GM18502 (cell line): ENCODE data around the gene FBXO30.

Experiments used
- ATAC-seq: cut with Tn5 transposase; IDR thresholded peaks from one replicate; pipeline ENCODE4 v1.9.1; 2021; ENCODE audit warnings: mild to moderate bottlenecking; ENCODE audit not compliant: unreplicated experiment, poor library complexity

Gene FBXO30, protein sequence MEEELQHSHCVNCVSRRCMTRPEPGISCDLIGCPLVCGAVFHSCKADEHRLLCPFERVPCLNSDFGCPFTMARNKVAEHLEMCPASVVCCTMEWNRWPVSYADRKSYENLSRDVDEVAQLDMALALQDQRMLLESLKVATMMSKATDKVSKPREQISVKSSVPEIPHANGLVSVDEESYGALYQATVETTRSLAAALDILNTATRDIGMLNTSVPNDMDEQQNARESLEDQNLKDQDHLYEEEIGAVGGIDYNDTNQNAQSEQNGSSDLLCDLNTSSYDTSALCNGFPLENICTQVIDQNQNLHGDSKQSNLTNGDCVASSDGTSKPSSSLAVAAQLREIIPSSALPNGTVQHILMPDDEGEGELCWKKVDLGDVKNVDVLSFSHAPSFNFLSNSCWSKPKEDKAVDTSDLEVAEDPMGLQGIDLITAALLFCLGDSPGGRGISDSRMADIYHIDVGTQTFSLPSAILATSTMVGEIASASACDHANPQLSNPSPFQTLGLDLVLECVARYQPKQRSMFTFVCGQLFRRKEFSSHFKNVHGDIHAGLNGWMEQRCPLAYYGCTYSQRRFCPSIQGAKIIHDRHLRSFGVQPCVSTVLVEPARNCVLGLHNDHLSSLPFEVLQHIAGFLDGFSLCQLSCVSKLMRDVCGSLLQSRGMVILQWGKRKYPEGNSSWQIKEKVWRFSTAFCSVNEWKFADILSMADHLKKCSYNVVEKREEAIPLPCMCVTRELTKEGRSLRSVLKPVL

DNA sequence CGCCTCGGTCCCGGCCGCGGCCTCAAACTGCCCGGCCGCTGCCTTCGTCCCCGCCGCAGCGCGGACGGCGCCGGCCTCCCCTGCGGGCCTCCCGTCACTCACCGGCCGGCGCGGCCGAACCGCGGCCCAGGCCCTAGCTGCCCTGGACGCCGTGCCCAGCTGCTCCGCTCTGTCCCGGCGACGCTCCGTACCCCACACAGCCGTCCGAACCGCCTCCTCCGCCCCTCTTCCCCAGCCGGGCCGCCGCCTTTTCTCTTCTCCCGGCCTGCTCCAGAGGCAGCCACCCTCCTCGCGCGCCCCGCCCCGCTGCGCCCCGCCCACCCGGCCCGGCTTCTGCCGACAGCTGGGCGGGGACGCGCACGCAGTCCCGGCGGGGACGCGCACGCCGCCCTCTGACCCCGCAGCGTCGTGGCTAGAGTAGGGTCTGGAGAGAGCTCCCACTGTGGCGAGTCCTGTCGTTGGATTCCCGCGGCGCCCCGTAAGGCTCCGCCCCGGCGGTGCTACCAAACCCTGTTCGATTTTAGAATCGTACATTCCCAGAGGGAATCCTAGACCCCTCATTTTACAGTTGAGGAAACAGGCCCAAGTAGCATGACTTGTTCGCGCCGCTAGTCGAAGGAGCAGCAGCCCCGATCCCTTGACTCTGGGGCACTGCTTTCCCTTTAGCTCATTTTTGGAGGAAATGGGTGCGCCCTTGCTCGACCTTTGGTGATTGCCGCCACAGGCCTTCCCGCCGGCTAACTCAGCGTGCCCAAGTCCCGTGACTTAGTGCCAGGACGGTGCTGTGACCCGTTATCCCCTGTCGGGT lies at the start of gene FBXO30:
FBXO30 (minus strand) TSS at position 295 of the 808 bp plus-strand sequence. CDS start 8,390 bp downstream, outside the sequence.
- ATAC-seq, result peak; percentile 76

DNA sequence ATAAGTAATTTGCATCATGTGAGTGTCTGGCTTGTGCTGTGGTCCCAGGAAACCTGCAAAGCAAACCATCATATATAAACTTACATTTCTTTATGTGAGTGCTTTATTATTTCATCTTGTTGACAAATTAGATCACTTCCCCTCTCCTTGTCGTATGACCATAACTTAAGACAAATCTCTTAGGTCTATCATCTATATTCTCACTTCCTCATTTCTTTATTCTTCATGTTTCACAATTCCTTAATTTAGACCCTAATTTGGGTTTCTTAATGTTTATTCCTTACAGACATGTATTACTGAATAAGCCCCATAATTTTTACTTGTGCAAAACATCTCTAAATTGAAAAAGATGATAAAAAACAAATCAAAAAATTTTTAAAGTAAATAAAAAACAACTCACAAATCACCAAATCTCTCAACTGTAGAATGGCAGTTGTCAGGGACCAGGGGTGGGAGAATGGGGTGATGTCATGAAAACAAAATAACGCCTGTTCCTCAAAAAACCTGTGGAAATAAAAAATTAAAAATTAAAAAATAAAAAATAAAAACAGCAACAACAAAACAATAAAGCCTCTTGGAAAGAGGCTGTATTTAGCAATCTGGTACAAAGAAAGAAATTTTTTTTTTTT lies 49.5 kb upstream of the FBXO30 start:
- peak; percentile 57 for ATAC-seq

DNA sequence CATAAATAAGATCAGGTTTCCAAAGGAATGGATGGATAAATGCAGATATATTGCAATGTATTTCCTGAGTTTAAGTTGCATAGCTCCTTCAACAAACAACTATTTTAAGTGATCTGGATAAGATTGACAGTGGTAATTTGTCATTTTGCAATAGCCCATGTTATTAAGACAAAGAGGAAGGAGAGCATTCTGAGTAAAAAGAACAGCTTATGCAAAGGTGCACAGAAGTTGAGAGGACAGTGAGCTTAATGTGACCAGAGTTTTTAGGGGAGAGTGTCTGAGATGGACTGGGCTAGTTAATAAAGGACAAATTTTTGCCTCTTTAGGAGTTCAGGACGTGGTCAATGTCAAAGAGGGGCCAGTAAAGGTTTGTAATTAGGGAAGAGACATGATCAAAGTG lies 48.8 kb upstream of the FBXO30 start:
- ATAC-seq, result no peak

DNA sequence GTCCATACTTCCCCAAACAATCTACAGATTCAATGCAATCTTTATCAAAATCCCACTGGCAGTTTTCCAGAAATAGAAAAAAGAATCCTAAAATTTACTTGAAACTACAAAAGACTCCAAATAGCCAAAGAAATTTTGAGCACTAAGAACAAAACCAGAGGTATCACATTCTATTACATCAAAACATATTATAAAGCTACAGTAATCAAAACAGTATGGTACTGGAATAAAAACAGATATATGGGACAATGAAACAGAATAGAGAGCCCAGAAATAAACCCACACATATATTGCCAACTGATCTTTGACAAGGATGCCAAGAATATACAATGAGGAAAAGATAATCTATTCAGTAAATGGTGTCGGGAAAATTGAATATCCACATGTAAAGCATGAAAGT lies 46.0 kb upstream of the FBXO30 start:
- ATAC-seq, result no peak

DNA sequence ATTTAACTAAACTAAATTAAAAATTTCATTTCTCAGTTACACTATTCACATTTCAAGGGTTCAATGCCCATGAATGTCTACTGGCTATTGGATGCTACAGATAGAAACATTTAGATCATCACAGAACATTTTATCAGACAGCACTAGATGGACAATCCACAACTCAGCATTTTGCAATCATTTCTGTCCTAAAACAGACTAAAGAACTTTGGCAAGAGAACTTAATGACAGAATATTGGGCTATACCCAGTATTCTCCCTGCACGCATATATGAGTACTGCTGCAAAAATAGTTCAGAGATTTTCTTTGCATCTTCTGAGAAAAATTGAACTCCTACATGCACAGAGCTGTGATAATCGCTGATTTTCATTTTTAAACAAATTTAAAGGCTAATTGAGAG lies 36.1 kb upstream of the FBXO30 start:
- ATAC-seq, result no peak

DNA sequence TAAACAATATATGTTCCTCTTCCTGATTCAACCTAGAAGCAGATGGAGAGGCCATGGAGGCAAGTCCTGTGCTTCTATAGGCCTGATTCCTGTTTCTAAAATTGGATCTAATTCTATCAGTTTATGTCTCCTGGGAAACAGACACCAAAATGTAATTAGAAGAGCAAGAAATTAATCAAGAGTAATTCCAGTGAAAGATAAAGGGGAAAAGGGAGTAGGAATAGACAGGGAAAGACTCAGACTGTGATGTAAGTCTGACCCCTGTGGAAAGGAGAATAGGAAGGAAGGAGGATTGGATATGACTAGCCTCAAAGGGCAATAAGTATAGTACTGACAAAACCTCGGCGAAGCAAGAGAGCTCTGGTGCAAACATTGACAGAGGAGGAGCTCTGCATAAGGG lies 33.9 kb upstream of the FBXO30 start:
- no peak for ATAC-seq

DNA sequence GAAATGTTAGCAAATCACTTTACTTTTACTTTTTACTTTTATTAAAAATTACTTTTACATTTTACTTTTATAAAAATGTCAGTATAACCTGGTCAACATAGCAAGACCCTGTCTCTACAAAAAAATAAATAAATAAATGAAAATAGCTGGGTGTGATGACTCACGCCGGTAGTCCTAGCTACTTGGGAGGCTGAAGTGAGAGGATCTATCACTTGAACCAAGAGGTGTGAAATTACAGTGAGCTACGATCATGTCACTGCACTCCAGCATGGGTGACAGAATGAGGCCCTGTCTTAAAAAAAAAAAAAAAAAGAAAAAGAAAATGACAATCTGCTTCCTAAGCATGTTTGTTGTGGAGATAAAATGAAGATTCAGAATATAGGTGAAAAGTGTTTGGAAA lies 31.0 kb upstream of the FBXO30 start:
- no peak for ATAC-seq

DNA sequence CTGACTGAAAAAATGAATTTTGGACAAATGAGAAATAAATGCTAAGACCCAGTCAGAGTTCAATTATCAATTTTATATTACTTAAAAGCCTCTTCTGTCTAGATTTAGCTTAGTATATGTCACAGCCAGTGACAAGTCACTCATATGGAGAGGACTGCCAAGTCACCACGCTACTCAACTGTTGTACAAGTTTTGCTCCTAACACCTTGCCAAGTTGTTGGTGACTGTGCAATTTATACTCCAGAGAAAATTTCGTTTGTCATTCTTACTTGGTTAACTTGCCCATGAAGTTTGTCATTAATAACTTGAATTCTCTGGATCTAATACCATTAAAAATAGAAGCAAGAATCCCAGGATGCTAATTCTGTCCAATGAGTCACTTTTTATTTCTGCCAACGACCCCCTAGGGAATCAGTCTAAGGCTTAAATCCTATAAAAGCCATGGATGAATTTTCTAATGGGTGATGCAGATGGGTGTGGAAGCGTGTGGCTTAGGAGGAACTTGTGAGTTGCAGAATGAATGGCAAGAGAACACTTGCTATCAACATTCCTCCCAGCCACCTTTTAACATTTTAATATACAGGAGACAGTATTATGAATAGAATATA lies 30.4 kb upstream of the FBXO30 start:
- no peak for ATAC-seq

DNA sequence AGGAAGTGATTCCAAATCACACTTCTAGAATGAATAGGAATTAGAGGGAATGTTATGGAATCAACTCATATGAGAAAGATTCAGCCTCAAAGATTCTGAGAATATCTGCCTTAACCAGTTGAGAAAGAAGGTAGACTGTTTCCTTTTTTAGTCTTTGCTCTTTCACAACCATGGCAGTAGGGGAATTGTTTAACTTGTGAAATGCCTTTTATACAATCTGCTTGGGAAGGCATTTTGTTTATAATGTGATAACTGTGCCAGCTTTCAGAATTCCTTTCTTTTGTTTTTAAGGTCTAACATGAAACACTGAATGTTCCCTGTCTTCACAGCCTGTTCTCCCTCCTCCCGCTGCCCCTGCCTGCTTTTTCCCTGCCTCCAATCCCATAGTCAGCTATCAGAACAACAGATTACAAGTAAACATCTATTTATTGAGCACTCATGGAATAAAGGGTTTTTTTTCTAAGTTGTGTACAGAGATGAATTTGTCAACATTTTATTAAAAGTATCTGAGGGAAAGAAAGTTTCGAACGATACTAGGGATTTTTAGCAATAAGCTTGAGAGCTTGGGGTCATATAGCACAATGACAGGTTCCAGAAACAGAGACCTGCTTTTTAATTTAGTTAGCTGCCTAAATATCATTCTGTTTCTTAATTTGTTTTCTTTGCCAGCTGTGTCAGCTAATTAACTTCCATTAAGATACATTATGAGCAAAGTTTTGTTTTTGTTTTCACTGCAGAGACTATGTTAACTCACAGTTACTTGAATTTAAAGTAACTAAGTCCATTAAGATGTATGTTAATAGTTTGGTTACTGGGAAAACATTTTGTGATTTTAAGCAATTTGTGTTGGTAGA lies 28.3 kb upstream of the FBXO30 start:
- ATAC-seq, result no peak

DNA sequence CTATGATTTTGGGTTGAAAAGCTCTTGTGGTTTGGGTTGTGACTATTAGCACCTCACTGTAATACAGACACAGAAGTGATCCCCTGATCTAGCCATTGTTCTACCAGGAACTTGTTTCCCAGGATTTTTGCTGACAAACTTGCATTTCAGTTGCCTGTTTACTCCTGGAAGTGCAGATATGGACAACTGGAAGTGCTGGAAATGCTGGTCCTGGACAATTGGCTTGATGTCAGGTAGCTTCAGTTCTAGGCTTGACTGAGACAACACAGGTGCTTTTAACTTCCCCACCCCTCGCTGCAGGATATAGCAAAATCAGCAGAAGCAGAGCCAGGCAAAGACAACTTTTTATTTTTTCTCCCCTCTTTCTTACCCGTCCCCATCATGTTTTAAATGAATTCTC lies 27.1 kb upstream of the FBXO30 start:
- no peak for ATAC-seq

DNA sequence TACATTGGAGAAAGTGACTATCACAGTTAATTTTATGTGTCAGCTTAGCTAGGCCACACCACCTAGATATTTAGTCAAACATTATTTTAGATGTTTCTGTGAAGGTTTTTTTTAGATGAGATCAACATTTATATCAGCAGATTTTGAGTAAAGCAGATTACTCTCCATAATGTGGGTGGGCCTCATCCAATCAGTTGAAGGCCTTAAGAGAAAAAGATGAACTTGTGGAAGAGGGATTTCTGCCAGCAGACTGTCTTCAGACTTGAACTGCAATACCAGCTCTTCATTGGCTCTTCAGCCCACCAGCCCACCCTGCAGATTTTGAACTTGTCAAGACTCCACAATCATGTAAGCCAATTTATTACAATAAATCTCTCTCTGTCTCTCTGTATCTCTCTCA lies 25.1 kb upstream of the FBXO30 start:
- no peak for ATAC-seq

DNA sequence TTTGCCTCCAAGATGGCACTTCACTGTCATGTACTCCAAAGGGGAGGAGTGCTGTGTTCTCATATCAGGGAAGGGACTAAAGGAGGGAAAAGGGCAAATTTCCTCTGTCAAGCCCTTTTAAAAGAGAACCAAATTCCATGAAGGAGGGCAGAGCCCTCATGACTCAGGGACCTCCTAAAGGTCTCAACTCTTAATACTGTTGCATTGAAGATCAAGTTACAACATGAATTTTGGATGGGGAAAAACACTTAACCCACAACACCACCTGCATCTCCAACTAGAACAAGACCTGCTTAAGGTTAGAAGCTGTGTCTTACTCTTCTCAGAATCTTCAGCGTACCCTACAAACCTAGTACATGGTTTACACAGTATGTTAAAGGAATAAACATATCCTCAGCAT lies 23.7 kb upstream of the FBXO30 start:
- ATAC-seq, result no peak

DNA sequence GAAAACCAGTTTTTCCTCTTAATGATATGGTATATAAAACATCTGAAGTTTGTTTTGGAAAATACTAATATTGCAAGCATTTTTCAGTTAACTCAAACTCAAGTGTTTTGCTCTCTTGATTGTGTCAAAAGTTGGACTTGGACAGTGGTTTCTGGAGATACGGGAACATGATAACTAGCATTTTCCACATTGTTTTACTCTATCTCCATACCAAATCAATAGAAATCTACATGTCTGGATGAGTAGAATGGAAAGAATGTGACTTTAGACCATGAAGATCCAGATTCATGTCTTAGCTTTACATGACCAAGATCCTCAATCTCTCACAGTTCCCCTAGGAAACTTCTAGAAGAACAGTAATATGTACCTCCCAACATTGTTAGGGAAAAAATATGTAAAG lies 22.2 kb upstream of the FBXO30 start:
- ATAC-seq, result no peak

DNA sequence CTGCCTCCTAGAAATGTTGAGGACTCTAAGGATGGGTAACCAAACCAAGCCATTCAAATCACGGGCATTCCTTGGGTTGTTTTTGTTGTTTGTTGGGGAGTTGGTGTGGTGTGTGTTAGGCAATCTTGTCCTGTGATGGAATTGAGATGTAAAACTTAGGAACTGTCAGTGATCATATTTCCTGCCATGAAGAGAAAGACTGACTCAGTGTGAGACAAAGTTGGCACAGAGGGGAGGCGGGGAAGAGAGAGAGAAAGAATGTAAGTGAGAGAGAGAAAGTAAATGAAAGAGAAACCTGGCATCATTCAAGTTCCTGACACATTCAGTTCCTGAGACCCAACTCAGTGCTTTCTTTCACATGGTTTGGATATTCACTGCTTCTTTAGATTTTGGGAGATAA lies 21.6 kb upstream of the FBXO30 start:
- ATAC-seq, result peak; percentile 47

DNA sequence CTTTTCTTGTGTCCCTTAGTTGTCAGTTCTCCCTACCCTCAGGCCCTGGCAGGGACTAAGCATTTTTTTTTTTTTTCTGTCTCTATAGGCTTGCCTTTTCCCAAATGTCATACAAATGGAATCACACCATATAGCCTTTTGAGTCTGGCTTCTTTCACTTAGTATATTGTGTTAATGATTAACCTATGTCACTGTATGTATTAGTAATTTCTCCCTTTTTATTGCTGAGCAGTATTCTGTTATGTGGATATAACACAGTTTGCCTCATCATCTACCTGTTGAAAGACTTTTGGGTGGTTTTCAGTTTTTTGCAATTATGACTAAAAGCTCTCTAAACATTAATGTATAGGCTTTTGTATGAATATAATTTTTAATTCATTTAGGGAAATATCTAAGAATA lies 16.0 kb upstream of the FBXO30 start:
- no peak for ATAC-seq

DNA sequence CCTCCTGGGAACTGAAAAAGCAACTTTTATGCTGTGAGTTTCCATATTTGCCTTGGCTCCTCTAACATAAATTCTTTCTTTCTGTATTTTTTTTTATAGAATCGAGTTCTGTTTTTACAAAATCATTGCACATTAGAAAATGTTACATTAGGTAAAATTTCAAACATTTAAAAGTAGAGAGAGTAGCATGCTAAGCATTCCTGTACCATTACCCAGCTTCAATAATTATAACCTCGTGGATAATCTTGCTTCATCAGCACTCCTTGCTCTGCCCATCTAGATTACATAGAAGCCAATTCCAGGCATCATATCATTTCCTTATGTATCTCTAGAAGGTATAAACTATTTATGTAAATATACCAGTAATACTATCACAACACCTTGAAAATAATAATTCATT lies 15.4 kb upstream of the FBXO30 start:
- no peak for ATAC-seq

DNA sequence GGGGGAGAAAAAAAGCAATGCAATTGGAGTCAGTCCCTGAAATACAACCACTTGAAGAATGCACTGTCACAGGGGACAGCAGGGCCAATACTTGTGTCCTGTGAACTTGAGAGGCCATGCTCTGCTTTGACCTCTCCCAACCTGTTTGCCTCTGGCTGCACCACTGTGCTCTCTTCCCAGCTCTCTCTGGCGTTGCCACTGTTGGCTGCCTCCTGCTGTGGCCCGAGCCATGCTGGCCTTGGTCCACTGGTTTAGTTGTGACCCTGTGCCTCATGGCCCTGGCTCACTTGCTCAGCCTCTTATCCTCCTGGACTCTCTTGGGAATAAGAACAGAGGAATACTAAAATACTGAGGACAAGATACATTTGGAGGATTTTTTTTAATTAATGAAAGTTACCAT lies 14.5 kb upstream of the FBXO30 start:
- no peak for ATAC-seq

DNA sequence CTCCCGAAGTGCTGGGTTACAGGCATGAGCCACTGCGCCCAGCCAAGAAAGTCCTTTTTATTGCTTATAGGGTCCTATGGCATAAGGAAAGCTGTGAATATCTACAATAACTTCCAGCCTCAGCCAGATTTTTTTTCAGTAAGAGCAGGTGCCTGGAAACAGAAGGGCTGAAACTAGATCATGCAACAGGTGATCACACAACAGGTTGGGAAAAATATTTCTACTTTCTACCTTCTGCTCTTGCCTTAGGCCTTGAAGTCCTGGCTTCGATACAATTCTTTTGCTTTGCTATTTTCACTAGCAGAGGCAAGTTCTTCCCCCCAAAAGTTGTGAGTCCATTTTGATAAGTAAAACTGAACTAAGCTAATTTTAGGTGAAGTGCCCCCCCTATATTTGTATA lies 9.7 kb upstream of the FBXO30 start:
- no peak for ATAC-seq

DNA sequence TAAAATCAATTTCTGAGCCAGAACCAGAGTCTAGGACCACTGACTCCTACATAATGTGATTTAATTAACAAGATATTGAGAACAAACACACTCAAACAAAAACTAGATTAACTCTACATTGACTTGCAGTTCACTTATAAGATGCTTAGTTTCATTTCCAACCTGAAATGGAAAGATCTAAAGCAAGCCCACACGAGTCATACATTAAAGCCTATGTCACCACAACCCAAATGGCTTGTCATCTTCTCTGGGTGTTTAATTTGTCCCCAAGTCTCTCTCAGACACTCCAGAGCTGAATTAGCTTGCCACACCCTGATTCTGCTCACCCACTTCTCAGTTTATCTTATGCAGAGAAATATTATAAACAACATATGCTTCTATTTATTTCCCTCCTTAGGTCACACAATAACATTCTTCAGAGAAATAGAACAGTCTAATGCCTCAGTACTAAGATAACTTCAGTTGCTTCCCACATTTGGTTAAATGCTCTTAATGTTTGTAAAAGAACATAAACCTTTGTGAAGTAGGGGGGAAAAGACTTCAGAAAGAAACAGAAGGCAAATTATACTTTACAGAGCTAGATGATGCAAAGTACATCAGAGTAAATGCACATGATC lies 8.8 kb upstream of the FBXO30 start:
- ATAC-seq, result peak; percentile 53
